GM19240 (cell line): Measurements from ENCODE around the gene SPRR1B.
"Not testable (repeated sequence)": the region's sequence is repeated elsewhere in the genome, so short reads cannot be mapped to it uniquely, and the experiment has no call there.

Source experiments
- DNase-seq: peaks from one replicate; pipeline ENCODE4 v3.0.0; 2011; ENCODE audit warnings: low spot score; ENCODE audit not compliant: insufficient read length

SPRR1B gene

GRCh38 chr1:153035211-153035610, 4.2 kb downstream of the SPRR1B start:
- no peak for DNase-seq

GRCh38 chr1:153040950-153041631, 10.1 kb downstream of the SPRR1B start, which contains the start of gene SPRR2D:
Gene SPRR2D, minus strand, starts transcription at chr1:153041120. Its CDS starts 774 bp downstream, at chr1:153040346.
- DNase-seq = no peak

GRCh38 chr1:153049211-153049610, 18.2 kb downstream of the SPRR1B start:
- DNase-seq = no peak

- not testable (repeated sequence) for DNase-seq
These were observed 25.1 kb downstream of the SPRR1B start for GRCh38 chr1:153056111-153056510.

GRCh38 chr1:153057375-153057774, 26.4 kb downstream of the SPRR1B start, which contains the start of gene SPRR2A:
Gene SPRR2A, minus strand, starts transcription at chr1:153057512. Its CDS starts 777 bp downstream, at chr1:153056735.
- no peak for DNase-seq

- DNase-seq = no peak
These were observed 27.2 kb downstream of the SPRR1B start for GRCh38 chr1:153058154-153058553.

- DNase-seq = no peak
These were observed 28.1 kb downstream of the SPRR1B start for GRCh38 chr1:153058826-153059784.

- DNase-seq = no peak
These were observed 39.2 kb downstream of the SPRR1B start for GRCh38 chr1:153070243-153070642.

- DNase-seq = no peak
These were observed 40.5 kb downstream of the SPRR1B start, which contains the start of gene SPRR2B for GRCh38 chr1:153071511-153071910. Gene SPRR2B, minus strand, starts transcription at chr1:153071611. Its CDS starts 772 bp downstream, at chr1:153070839.

GRCh38 chr1:153072806-153073726, 42.1 kb downstream of the SPRR1B start:
- no peak for DNase-seq

GRCh38 chr1:153081736-153082135, 50.7 kb downstream of the SPRR1B start:
- no peak for DNase-seq
